Transverse colon (tissue), 4 donors: ENCODE results near the gene PARD6B. TPM values are rescaled to one million over a fixed set of nuclear protein-coding genes. Genes with fewer than 3 reads are reported as not detected.

ENCODE experiments used
- DNase-seq: peaks from one replicate; pipeline ENCODE4 v3.0.0-alpha.2; 2019
- H3K27ac ChIP-seq, 4 donors: fragments of 200-600 bp; sonication (generic); 2 replicates each; pipeline ENCODE4 v1.5.1; 2016 to 2018; ENCODE audit warnings: inconsistent platforms in 4 of 4
- H3K27me3 ChIP-seq: fragments of 200-600 bp; sonication (generic); 2 replicates; pipeline ENCODE4 v1.5.1; 2017; ENCODE audit warnings: inconsistent platforms
- H3K36me3 ChIP-seq, 4 donors: fragments of 200-600 bp; sonication (generic); 2 replicates each; pipeline ENCODE4 v1.5.1; 2017 to 2019; ENCODE audit warnings: inconsistent platforms in 4 of 4
- H3K4me1 ChIP-seq, 4 donors: fragments of 200-600 bp; sonication (generic); 2 replicates each; pipeline ENCODE4 v1.5.1; 2017 to 2020; ENCODE audit warnings: inconsistent platforms in 4 of 4
- H3K4me3 ChIP-seq, 4 donors: fragments of 200-600 bp; sonication (generic); 1 replicate in 1 of 4; 2 replicates in 3 of 4; pipeline versions ENCODE4 v1.5.1 to v1.6.1; 2017 to 2019; ENCODE audit warnings: inconsistent platforms in 4 of 4
- H3K9me3 ChIP-seq, 2 donors: fragments of 200-600 bp; sonication (generic); 2 replicates each; pipeline ENCODE4 v1.5.1; 2017 to 2019; ENCODE audit warnings: inconsistent platforms in 2 of 2
- CTCF ChIP-seq, 5 experiments: fragments of 200-600 bp in 3 of 5; fragments of 450-650 bp in 2 of 5; sonication (generic) in 3 of 5; IDR thresholded peaks; 1 replicate in 2 of 5; 2 replicates in 3 of 5; pipeline ENCODE4 v1.5.1; 2016 to 2017; ENCODE audit warnings: antibody characterized with exemption in 5 of 5, inconsistent platforms in 3 of 5, mild to moderate bottlenecking in 2 of 5, moderate library complexity in 1 of 5
- EP300 ChIP-seq: sonication (generic); formaldehyde crosslinking; IDR thresholded peaks from one replicate; pipeline ENCODE4 v1.6.1; 2017; ENCODE audit warnings: antibody characterized with exemption, low read depth
- POLR2A ChIP-seq: fragments of 450-650 bp; IDR thresholded peaks from one replicate; pipeline ENCODE4 v1.6.1; 2016; ENCODE audit warnings: antibody characterized with exemption, mild to moderate bottlenecking, moderate library complexity
- POLR2AphosphoS5 ChIP-seq, 3 donors: sonication (generic); formaldehyde crosslinking; IDR thresholded peaks; one replicate each; pipeline ENCODE4 v1.6.1; 2016; ENCODE audit warnings: antibody characterized with exemption in 3 of 3
- WGBS, 2 donors: methylation state at CpG; one replicate each; pipeline ENCODE4 v1.1.5; 2018; ENCODE audit warnings: low coverage in 1 of 2; 5-methylcytosine and 5-hydroxymethylcytosine counted together
- in situ Hi-C, 4 donors: fragments of 200-750 bp; cut with MboI; loops; one replicate each; pipeline versions ENCODE4 v1.15.0 to v1.15.1; 2017; ENCODE audit warnings: low sequenced_read_pairs in 3 of 4, low pct_ligation_motif_present in 1 of 4, low pct_unique_long_range_greater_than_20kb in 1 of 4
- intact Hi-C: fragments of 100-400 bp; cut with DNase I; formaldehyde crosslinking; loops from one replicate; pipeline ENCODE4 v1.15.1; 2023; ENCODE audit warnings: low total_unique reads
- total RNA-seq, 4 donors: library from RNA; depleted of rRNA; stranded (reverse); fragments of >200 nt; gene quantifications; one replicate each; pipeline ENCODE4 v1.1.0, GENCODE V29; 2016

The PARD6B gene
- total RNA-seq, 4 donors from 2014 or later: 1.2 to 34.8 (median 17.2) TPM

GRCh38 chr20:50724112-50724725 lies 7.2 kb upstream of the PARD6B start:
- H3K4me3 ChIP-seq: no peak overlapping the region
- peak overlapping the region in 3 of 4 donors; percentile 59 to 64 (median 63) for H3K27ac ChIP-seq
- H3K27me3 ChIP-seq: no peaks in the 10 kb centered on the region
- no peaks in the 10 kb centered on the region for H3K36me3 ChIP-seq
- peaks cover 0 to 19% (median 4%) of the 10 kb centered on the region in 4 donors for H3K4me1 ChIP-seq
- no peaks in the 10 kb centered on the region for H3K9me3 ChIP-seq
- intact Hi-C loops: no loop called here
- no peak for TF ChIP-seq EP300
- no peak for TF ChIP-seq CTCF (IDR thresholded peaks at IDR 0.05)
- TF ChIP-seq POLR2AphosphoS5 (IDR thresholded peaks at IDR 0.05): no peak
- no peak for TF ChIP-seq POLR2A
- 90 to 100% methylated on average over 2 to 7 of the region's 7 CpGs for WGBS, 2 donors
- DNase-seq: no peak
- in situ Hi-C loops: no loop called here

- intact Hi-C loops: no loop called here
- no peaks in the 10 kb centered on the region for H3K36me3 ChIP-seq
- H3K4me1 ChIP-seq: peaks cover 0 to 28% (median 6%) of the 10 kb centered on the region in 4 donors
- 51 to 60% methylated on average over 9 to 14 of the region's 14 CpGs for WGBS, 2 donors
- H3K9me3 ChIP-seq: no peaks in the 10 kb centered on the region
- no peaks in the 10 kb centered on the region for H3K27me3 ChIP-seq
- TF ChIP-seq CTCF (IDR thresholded peaks at IDR 0.05) (no peak), EP300 (no peak), POLR2AphosphoS5 (IDR thresholded peaks at IDR 0.05) (peak in 2 of 3 donors; percentile 35 to 51)
- H3K27ac ChIP-seq: peak overlapping the region; percentile 46 to 64 (median 61)
- no peak overlapping the region for H3K4me3 ChIP-seq
- in situ Hi-C loops: loop anchor here in 3 of 4 donors (25.0 kb wide), 2 partner anchors 238 to 538 kb away; partner anchors contain the start of gene CEBPB (in 1 of the 3)
- DNase-seq: peak; percentile 53
Observed at GRCh38 chr20:50724851-50725723, 6.3 kb upstream of the PARD6B start.

- TF ChIP-seq POLR2A (no peak), EP300 (no peak), POLR2AphosphoS5 (IDR thresholded peaks at IDR 0.05) (no peak), CTCF (IDR thresholded peaks at IDR 0.05) (no peak)
- Histone ChIP-seq H3K27ac (peak overlapping the region in 1 of 4 donors; percentile 64), H3K27me3 (no peaks in the 10 kb centered on the region), H3K9me3 (no peaks in the 10 kb centered on the region), H3K4me1 (peaks cover 0 to 34% (median 10%) of the 10 kb centered on the region in 4 donors), H3K4me3 (no peak overlapping the region), H3K36me3 (no peaks in the 10 kb centered on the region)
- WGBS, 2 donors: 82 to 92% methylated on average over 4 to 10 of the region's 10 CpGs
- intact Hi-C loops (no loop called here), in situ Hi-C loops (loop anchor here in 3 of 4 donors (25.0 kb wide), 2 partner anchors 238 to 538 kb away; partner anchors contain the start of gene CEBPB (in 1 of the 3))
- DNase-seq: no peak
Observed at GRCh38 chr20:50725724-50726005, 5.7 kb upstream of the PARD6B start.

- in situ Hi-C loops (loop anchor here in 3 of 4 donors (25.0 kb wide), 2 partner anchors 240 to 540 kb away; partner anchors contain the start of gene CEBPB (in 1 of the 3)), intact Hi-C loops (no loop called here)
- H3K36me3 ChIP-seq: no peaks in the 10 kb centered on the region
- WGBS, 2 donors: 0 to 60% methylated on average over 1 to 4 of the region's 4 CpGs
- H3K9me3 ChIP-seq: no peaks in the 10 kb centered on the region
- no peak overlapping the region for H3K27ac ChIP-seq
- no peak for DNase-seq
- peaks cover 3 to 38% (median 13%) of the 10 kb centered on the region in 4 donors for H3K4me1 ChIP-seq
- no peak overlapping the region for H3K4me3 ChIP-seq
- H3K27me3 ChIP-seq: no peaks in the 10 kb centered on the region
- TF ChIP-seq POLR2AphosphoS5 (IDR thresholded peaks at IDR 0.05) (no peak), EP300 (no peak), CTCF (IDR thresholded peaks at IDR 0.05) (no peak)
Observed at GRCh38 chr20:50726955-50727791, 4.2 kb upstream of the PARD6B start.
